GM21390 (cell line): ENCODE results near the gene NUP85.
"Not testable (repeated sequence)": the region's sequence is repeated elsewhere in the genome, so short reads cannot be mapped to it uniquely, and the experiment has no call there.

Experiments used
- ATAC-seq: cut with Tn5 transposase; IDR thresholded peaks from one replicate; pipeline ENCODE4 v1.9.1; 2021; ENCODE audit not compliant: unreplicated experiment

NUP85 gene

DNA sequence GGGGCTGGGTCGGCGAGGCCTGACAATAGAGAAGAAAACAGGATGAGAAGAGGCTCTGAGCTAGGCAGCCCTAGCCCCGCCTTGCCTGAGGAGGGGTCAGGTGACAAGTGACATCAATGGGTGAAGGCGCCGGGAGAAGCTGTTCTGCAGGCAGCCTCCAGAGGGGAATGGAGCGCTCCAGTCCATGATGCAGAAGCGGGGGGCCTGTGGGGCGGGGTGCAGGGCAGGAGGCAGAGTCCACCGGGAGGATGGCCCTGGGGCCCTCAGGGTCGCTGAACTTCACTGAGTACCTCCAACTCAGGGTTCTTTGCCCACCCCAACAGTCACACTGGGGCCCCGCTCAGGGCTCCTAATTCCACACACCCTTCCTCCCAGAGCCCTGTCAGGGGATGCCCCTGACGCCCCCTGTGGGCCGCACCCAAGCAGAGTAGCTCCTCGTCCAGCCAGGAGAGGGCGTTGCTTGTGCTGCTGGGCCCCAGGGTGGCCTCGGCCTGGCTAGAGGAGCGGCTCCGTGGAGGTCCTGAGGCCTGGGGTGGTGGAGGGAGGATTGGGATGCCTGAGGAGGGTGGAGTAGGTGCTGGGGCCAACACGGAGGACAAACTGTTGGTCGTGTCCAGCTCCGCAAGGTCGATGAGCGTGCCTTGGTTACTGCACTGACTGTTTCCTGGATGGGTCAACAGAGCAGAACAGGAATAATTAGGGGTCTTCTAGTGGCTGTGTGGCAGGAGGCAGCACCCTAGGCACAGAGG lies 35.1 kb downstream of the NUP85 start:
- no peak for ATAC-seq

GRCh38 chr17:75241143-75241430 lies 35.6 kb downstream of the NUP85 start:
- ATAC-seq = no peak

GRCh38 chr17:75241502-75241901 lies 36.0 kb downstream of the NUP85 start:
- ATAC-seq = no peak

GRCh38 chr17:75241996-75242460 lies 36.5 kb downstream of the NUP85 start:
- no peak for ATAC-seq

DNA sequence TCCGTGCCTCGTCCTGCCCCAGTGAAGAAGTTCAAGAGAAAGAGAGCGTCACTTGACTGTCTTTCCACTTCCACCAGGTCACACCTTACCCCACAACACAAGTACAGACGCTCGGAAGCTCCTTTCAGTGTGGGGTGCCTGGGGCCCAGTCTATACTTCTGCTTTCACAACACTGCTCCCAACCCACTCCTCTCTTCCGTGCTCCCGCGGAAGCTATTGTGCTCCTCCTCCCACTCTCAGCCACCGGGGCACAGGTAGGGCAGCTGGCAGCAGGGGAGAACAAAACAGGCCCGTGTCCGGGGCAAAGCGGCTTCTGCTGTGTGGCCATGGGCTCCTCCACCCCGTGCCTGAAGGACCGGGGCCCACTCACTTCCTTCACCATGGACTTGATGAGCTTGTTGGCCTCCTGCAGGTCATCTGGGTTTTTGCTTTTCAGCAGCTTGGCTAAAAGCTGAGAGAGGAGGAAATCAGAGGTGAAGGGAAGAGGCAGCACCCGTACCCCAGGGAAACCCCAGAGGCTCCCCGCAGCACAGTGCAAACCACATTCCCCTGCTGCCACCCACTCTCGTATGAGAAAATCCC lies 37.1 kb downstream of the NUP85 start:
- ATAC-seq = no peak

- ATAC-seq = no peak
Observed at GRCh38 chr17:75244133-75244866, 38.8 kb downstream of the NUP85 start.

DNA sequence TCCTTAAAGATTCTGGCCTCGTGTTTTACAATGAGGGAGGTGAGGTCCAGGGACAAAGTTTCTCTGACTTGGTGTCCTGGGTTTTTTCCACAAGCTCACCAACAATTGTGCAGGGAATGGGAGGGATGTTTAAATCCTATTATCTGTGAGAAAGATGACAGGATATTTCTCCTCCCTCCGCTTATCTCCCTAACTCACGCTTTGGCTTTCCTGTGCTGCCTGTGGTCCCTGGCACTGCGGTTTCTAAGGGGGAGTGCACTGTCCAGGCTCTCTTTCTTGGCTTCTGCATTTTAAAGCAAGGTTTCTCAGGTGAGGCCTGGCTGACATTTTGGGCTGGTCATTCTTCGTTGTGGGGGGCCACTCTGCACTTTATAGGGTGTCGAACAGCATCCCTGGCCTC lies 39.5 kb downstream of the NUP85 start:
- no peak for ATAC-seq

- no peak for ATAC-seq
Observed at GRCh38 chr17:75246404-75246803, 40.9 kb downstream of the NUP85 start.

GRCh38 chr17:75249564-75249963 lies 44.1 kb downstream of the NUP85 start:
- no peak for ATAC-seq

GRCh38 chr17:75250009-75250471 lies 44.6 kb downstream of the NUP85 start:
- peak; percentile 91 for ATAC-seq

GRCh38 chr17:75252039-75252816 lies 46.7 kb downstream of the NUP85 start:
- ATAC-seq = no peak

DNA sequence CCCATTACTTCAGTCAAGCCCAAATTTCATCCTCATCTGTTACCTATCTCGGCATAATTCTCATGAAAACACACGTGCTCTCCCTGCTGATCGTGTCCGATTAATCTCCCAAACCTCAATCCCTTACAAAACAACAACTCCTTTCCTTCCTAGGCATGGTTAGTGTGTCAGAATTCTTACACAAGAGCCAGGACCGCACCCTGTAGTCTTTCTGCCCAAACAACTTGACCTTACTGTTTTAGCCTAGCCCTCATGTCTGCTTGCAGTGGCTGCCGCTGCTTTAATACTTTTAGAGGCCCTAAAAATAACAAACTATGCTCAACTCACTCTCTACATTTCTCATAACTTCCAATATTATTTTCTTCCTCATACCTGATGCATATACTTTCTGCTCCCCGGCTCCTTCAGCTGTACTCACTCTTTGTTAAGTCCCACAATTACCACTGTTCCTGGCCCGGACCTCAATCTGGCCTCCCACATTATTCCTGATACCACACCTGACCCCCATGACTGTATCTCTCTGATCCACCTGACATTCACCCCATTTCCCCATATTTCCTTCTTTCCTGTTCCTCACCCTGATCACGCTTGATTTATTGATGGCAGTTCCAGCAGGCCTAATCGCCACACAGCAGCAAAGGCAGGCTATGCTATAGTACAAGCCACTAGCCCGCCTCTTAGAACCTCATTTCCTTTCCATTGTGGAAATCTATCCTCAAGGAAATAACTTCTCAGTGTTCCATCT lies 50.6 kb downstream of the NUP85 start:
- ATAC-seq = not testable (repeated sequence)

DNA sequence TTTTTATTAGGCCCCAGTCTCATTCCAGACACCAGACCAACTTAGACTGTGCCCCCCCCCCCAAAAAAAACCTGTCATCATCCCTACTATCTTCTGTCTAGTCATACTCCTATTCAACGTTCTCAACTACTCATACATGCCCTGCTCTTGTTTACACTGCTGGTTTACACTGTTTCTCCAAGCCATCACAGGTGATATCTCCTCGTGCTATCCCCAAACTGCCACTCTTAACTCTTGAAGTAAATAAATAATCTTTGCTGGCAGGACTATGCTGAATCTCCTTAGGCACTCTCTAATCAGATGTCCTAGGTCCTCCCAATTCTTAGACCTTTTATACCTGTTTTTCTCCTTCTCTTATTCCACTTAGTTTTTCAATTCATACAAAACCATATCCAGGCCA lies 51.7 kb downstream of the NUP85 start:
- ATAC-seq = not testable (repeated sequence)

DNA sequence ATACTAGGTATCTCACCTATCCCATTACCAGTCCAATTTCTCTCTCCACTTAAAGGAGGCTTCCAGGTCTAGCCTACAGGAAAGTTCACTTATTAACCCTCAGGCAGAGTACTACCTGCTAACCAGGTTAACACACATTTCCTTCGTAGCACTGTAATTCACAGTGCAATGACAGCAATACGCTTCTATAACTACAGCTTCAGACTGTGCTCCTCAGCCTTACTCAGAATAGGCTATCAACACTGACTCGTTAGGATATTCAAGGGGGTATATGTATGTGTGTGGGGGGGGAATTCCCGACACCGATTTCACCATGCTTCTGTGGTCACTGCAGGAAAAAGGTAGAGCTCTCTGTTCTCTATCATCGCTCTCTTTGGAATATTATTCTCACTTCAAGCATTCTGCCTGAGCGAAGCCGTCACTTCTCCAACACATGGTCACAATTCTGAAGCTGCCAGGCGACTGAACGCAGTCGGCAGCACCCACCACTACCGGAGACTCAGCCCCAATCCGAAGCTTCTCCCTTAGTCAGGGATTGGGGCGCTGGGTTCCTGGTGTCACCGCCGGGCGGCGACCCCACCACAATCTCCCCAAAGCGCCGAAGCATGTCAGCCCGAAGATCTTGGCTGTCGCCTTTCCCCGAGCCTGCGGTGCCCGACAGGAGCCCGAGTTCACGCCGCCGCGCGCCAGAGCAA lies 55.3 kb downstream of the NUP85 start:
- peak; percentile 22 for ATAC-seq

DNA sequence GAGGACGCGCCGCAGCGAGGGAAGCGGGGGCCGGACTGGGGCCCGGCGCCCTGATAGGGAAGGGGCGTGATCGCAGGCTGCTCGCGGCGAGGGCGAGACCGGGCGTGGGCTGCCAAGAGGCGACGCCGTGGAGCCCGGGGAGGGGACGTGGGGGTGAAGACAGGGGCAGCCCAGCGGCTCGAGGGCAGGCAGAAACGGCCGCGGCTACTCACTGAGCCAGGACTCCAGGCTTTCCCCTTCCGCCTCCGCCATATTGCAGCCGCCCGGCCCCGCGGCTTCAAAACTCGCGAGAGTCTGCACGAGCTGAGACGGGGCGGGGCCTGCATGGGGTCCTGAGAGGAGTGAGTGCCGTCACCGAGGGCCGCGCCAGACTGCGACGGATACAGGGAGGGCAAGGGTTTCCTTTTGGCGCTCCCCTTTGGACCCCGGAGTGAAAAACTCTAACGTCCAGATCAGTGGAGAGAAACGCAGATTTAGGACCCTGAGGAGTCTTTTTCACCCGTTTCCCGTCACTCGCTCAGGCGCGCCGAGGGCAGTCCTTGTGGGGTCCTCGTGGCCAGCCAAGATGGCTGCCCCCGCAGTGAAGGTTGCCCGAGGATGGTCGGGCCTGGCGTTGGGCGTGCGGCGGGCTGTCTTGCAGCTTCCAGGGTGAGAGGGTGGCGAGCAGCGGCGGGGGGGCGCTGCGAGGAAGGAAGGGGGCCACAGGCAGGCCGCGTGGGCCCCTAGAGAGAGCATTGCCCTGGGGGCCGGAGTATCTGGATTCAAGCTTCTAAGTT lies 56.0 kb downstream of the NUP85 start, which contains the start of the genes GGA3 and MRPS7:
GGA3 (minus strand) TSS at position 271 of the 776 bp plus-strand sequence; CDS start at position 252, 19 bp downstream.
MRPS7 (plus strand) TSS at position 544 of the 776 bp plus-strand sequence; CDS start at position 566, 22 bp downstream.
- peak; percentile 91 for ATAC-seq

GRCh38 chr17:75262112-75262606 lies 56.7 kb downstream of the NUP85 start:
- peak; percentile 4 for ATAC-seq

- ATAC-seq = no peak
Observed at GRCh38 chr17:75263055-75263454, 57.6 kb downstream of the NUP85 start.

- ATAC-seq = no peak
Observed at GRCh38 chr17:75265614-75266315, 60.3 kb downstream of the NUP85 start.
